ENCODE data around the gene TRIM14. TPM values are rescaled to one million over a fixed set of nuclear protein-coding genes. Genes with fewer than 3 reads are reported as not detected.
"Not testable (repeated sequence)": the region's sequence is repeated elsewhere in the genome, so short reads cannot be mapped to it uniquely, and the experiment has no call there.

Gene TRIM14
- polyA plus RNA-seq, 3 donors from 2014 or later, result 34.8 to 95.0 (median 35.9) TPM

DNA sequence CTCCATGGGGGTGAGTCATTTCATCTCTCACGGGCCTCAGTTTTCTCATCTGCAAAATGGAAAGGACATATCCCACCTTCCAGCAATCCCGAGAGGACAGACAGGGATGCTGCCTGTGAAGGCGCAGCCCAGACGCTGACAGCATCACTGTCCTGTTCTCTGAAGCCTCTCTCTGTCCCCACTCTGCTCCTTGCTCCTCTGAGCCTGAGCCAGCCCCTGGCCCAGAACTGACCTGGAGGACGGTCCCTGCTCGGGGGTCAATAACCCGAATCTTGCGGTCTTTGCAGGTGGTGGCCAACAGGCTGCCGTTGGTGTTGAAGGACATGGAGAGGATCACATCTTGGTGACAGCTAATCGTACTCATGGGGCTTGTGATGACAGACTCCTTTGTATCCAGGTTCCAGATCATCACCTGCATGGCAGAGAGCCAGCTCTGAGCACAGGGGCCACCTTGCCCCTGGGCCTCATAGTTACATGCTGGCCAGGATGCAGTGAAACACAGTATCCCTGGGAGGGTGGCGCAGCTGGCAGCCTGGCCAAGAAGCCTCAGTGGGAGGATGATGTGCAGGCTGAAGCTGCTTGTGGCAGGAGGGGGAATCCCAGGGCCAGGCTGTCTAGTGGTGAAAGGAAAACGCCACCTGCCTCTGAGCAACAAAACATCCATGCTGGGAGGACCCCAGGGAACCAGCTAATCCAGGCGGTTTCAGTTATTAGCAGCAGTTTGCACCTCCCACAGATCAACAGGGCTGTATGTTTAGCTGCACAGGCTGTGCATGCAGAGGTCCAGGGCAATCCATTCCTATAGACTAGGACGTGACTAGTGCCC lies 14.0 kb upstream of the TRIM14 start:
- no peak overlapping the region for H3K27ac Mint-ChIP-seq

DNA sequence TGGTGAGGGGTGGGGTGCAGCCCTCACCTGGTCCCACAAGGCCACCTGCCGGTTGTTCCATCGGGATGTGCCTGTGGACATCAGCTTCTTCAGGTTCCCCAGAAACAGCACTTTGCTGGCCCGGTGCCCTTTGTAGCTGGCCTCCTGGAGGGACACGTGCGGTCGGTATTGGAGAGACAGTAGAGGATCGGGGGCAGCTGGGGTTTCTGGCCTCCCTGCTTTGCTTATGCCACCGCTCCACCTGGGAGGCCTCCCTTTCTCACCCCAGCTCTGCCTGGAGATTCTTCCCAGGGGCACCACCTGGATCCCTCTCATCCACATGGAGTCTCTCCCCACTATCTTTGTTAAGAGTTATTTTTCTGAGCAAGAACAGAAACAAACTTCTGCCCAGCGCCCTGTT lies 13.1 kb upstream of the TRIM14 start:
- no peak overlapping the region for H3K4me3 Mint-ChIP-seq
- H3K36me3 Mint-ChIP-seq, result peaks cover 0 to 6% (median 4%) of the 10 kb centered on the region in 3 donors
- H3K27ac Mint-ChIP-seq, result peak overlapping the region in 1 of 6 donors; percentile 31
- peaks cover 0 to 2% (median 0%) of the 10 kb centered on the region in 3 donors for H3K27me3 Mint-ChIP-seq (ENCODE audit: low read depth in 3 of 3)
- H3K4me1 Mint-ChIP-seq, result no peaks in the 10 kb centered on the region
- DNase-seq, result no peak
- no peaks in the 10 kb centered on the region for H3K9me3 Mint-ChIP-seq

More for the DNA sequence above, 14.0 kb upstream of the TRIM14 start:
- H3K9me3 Mint-ChIP-seq, result no peaks in the 10 kb centered on the region
- H3K36me3 Mint-ChIP-seq, result peaks cover 0 to 6% (median 4%) of the 10 kb centered on the region in 3 donors
- peaks cover 0 to 2% (median 0%) of the 10 kb centered on the region in 3 donors for H3K27me3 Mint-ChIP-seq (ENCODE audit: low read depth in 3 of 3)
- DNase-seq, result no peak
- H3K4me3 Mint-ChIP-seq, result no peak overlapping the region
- H3K4me1 Mint-ChIP-seq, result no peaks in the 10 kb centered on the region

DNA sequence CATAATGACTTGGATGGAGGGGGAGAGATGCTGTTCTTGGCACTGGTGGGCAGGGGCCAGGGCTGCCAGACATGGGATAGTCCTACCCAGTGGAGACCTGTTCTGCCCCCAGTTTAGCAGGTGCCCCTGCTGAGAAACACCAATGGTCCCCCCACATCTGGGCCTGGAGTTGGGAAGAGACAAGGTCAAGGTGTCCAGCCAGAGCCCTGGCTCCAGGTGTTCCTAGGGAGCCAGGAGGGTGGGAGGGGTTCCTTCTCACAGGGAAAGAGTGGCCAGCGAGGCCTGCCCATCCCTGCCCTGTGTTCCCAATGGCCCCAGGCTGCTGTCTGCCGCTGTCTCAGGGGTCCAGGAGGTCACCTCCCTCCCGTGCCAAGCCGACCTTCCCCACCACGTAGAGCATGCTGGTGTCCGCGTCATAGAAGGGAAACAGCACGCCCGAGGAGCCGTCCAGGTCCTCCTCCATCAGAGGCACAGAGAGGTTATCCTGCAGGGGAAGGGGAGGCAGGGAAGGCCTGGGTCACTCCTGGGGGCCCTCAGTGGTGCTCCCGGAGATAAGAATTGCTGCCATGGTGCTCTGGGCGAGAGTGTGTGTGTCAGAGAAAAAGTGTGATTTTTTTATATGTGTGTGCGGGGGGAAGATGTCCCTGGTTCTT lies 11.7 kb upstream of the TRIM14 start:
- no peak overlapping the region for H3K4me3 Mint-ChIP-seq
- H3K27me3 Mint-ChIP-seq (ENCODE audit: low read depth in 3 of 3), result peaks cover 0 to 2% (median 0%) of the 10 kb centered on the region in 3 donors
- peaks cover 0 to 11% (median 8%) of the 10 kb centered on the region in 3 donors for H3K36me3 Mint-ChIP-seq
- H3K4me1 Mint-ChIP-seq, result no peaks in the 10 kb centered on the region
- peak overlapping the region in 2 of 6 donors; percentile 14 to 50 for H3K27ac Mint-ChIP-seq
- DNase-seq, result no peak
- no peaks in the 10 kb centered on the region for H3K9me3 Mint-ChIP-seq

DNA sequence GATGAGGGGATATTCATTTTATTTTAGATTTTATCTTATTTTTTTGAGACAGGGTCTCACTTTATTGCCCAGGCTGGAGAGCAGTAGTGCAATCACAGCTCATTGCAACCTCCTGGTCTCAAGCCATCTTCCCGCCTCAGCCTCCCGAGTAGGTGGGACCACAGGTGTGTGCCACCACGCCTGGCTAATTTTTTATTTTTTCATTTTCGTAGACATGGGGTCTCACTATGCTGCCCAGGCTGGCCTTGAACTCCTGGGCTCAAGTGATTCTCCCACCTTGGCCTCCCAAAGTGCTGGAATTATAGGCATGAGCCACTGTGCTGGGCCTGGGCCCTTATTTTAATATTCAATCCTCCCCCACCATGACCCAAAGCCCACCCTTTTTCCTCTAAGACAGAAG lies 11.0 kb upstream of the TRIM14 start:
- not testable (repeated sequence) for H3K4me1 Mint-ChIP-seq; H3K9me3 Mint-ChIP-seq; H3K27me3 Mint-ChIP-seq (ENCODE audit: low read depth in 3 of 3); DNase-seq; H3K4me3 Mint-ChIP-seq
- Mint-ChIP-seq H3K36me3 (peaks cover 0 to 11% (median 8%) of the 10 kb centered on the region in 3 donors), H3K27ac (peak overlapping the region in 1 of 6 donors; percentile 50)

DNA sequence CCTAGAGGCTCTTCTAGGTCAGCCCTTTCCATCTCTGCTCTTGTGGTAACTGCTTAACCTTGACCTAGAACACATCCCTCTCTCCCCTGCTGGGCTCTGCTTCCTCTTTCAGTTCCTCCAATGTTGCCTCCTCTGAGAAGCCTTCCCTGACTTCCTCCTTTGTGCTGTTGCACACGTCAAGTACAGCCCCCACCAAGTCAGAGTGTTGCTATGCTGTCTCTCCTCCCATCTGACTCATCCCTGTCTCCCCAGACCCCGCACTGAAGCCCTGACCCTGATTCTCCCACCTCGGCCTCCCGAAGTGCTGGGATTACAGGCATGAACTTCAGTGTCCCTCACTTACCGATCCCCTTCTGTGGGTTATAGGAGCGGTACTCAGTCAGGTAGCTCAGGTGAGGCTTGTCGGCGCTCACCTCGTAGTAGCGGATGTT lies 10.4 kb upstream of the TRIM14 start:
- Mint-ChIP-seq H3K27ac (peak overlapping the region in 4 of 6 donors; percentile 3 to 63 (median 36)), H3K9me3 (no peaks in the 10 kb centered on the region), H3K36me3 (peaks cover 0 to 11% (median 8%) of the 10 kb centered on the region in 3 donors), H3K4me1 (no peaks in the 10 kb centered on the region), H3K4me3 (no peak overlapping the region), H3K27me3 (ENCODE audit: low read depth in 3 of 3) (peaks cover 0 to 2% (median 0%) of the 10 kb centered on the region in 3 donors)
- DNase-seq, result no peak

DNA sequence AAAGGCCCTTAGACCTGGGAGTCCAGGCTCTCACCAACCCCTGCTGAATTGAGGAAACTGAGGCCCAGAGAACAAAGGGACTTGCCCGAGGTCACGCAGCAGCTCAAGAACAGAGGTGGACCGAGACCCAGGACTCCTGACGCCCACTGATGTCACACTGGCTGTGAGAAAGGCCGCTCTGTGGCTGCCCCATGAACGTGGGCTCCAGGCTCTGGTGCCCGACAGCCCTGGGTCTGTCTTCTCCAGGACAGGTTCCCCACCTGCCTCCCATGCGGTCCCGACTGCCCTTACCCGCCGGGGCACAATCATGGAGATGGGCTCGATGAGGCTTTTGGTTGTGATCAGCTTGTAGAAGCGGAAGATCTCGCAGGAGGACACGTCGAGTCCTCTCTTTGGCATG lies 9.3 kb upstream of the TRIM14 start:
- H3K4me3 Mint-ChIP-seq, result no peak overlapping the region
- peaks cover 0 to 4% (median 0%) of the 10 kb centered on the region in 3 donors for H3K27me3 Mint-ChIP-seq (ENCODE audit: low read depth in 3 of 3)
- no peak overlapping the region for H3K27ac Mint-ChIP-seq
- H3K4me1 Mint-ChIP-seq, result no peaks in the 10 kb centered on the region
- no peaks in the 10 kb centered on the region for H3K9me3 Mint-ChIP-seq
- no peak for DNase-seq
- peaks cover 0 to 13% (median 8%) of the 10 kb centered on the region in 3 donors for H3K36me3 Mint-ChIP-seq

DNA sequence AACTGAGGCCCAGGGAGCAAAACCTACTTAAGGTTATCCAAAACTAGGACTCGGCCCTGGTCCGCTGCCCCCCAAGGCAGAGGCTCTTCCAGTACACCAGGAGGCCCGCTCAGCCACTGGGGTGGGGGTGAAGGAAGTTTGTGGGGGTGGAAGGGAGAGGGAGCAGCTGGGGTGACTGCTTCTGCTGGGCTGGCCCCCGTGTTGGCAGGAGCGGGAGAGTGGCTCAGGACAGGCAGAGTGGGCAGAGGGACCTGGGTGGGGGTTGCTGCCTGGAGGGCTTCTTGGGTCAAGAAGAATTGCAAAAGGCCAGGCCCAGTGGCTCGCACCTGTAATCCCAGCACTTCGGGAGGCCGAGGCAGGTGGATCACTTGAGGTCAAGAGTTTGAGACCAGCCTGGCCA lies 8.2 kb upstream of the TRIM14 start:
- no peaks in the 10 kb centered on the region for H3K4me1 Mint-ChIP-seq
- H3K36me3 Mint-ChIP-seq, result peaks cover 0 to 13% (median 8%) of the 10 kb centered on the region in 3 donors
- no peak overlapping the region for H3K4me3 Mint-ChIP-seq
- H3K27ac Mint-ChIP-seq, result no peak overlapping the region
- peaks cover 0 to 2% (median 0%) of the 10 kb centered on the region in 3 donors for H3K27me3 Mint-ChIP-seq (ENCODE audit: low read depth in 3 of 3)
- H3K9me3 Mint-ChIP-seq, result no peaks in the 10 kb centered on the region
- no peak for DNase-seq

DNA sequence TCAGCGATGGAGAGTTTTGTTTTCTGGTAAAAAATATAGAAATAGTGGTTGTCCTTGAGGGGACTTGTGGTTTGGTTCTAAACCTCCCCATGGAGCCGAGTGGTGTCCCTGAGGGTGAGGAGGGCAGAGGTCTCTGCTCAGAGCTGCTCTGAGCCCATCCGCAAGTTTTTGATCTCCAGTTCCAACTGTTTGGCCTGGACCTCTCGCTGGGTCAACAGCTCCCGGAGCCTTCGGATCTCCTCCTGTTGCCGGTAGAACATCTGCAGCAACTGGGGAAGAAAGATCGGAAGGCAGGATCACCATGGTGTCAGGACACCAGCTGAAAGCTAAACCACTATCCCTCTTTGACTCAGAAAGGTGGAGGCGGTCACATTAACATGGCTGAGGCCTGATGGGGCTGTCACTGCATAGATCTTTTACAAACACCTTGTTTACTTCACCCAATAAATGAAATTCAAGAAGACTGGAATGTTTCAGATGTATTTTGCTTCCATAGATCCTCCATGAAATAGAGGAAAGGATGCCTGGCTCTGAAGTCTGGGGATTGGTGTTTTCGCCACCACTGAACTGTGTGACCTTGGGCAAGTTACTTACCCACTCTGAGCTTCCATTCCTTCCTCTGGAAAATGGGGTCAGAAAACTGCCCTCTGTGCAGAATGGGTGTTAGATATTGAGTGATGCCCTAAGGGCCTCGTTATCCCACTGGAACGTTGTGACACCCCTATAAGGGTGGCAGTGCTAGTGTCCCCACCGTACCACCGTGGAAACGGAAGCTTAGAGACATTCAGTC lies 5.8 kb upstream of the TRIM14 start:
- Mint-ChIP-seq H3K27me3 (ENCODE audit: low read depth in 3 of 3) (peaks cover 2 to 4% (median 2%) of the 10 kb centered on the region in 3 donors), H3K4me1 (peaks cover 18 to 21% of the 10 kb centered on the region in 2 donors), H3K9me3 (no peaks in the 10 kb centered on the region), H3K36me3 (peaks cover 0 to 13% (median 8%) of the 10 kb centered on the region in 3 donors), H3K27ac (peak overlapping the region in 1 of 6 donors; percentile 34), H3K4me3 (no peak overlapping the region)
- no peak for DNase-seq

DNA sequence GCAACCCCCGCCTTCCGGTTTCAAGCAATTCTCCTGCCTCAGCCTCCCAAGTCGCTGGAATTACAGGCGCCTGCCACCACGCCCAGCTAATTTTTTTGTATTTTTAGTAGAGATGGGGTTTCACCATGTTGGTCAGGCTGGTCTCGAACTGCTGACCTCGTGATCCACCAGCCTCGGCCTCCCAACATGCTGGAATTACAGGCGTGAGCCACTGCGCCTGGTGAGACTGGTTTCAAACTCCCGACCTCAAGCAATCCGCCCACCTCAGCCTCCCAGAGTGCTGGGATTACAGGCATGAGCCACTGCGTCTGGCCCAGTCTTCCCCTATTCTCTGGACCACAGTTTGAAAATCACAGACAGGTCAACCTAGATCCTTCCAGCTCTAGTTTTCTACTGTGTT lies 5.1 kb upstream of the TRIM14 start:
- not testable (repeated sequence) for H3K27ac Mint-ChIP-seq; H3K36me3 Mint-ChIP-seq; H3K9me3 Mint-ChIP-seq; DNase-seq; H3K4me3 Mint-ChIP-seq; H3K27me3 Mint-ChIP-seq (ENCODE audit: low read depth in 3 of 3)
- peaks cover 23 to 28% of the 10 kb centered on the region in 2 donors for H3K4me1 Mint-ChIP-seq

DNA sequence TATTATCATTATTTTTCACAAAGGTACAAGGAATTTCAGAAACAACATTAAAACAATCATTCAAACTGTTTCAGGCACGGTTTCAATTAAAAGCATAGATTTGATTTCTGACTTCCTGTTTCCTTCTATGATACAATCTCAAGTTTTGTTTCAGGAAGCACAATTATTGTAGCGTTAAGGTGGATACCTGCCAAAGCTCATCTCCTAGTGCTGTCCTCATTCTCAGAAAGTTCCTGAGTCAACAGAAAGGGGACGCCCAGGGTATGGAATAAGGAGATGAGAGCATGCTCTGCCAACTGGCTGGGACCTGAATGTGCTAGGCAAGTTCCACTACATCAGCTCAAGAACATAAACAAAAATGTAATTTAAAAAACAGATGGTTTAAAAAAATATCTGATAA lies 2.0 kb upstream of the TRIM14 start:
- Mint-ChIP-seq H3K4me1 (peaks cover 40 to 47% of the 10 kb centered on the region in 2 donors), H3K27ac (peak overlapping the region in 5 of 6 donors; percentile 7 to 98 (median 82)), H3K36me3 (peaks cover 0 to 10% (median 4%) of the 10 kb centered on the region in 3 donors), H3K27me3 (ENCODE audit: low read depth in 3 of 3) (peaks cover 2 to 7% (median 5%) of the 10 kb centered on the region in 3 donors), H3K4me3 (peak overlapping the region; percentile 65 to 92 (median 88)), H3K9me3 (no peaks in the 10 kb centered on the region)
- no peak for DNase-seq

DNA sequence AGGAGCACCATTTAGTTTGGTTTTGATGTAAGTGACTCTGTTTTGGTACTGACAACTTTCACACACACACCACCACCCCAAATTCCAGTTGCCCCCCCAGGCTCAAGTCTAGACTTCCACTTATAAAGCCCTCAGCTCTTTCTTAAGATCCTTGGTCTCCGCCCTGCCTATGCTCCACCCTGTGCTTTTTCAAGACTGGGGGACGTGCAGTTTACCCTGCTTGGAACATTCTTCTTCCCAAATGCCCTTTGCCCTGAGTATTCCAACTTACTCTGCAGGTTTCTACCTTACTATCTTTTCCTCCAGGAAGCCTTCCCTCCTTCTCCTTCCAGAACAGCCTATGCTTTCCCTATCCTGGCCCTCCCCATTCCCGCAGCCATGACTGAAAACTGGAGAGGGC lies 1.5 kb upstream of the TRIM14 start:
- H3K4me1 Mint-ChIP-seq, result peaks cover 40 to 47% of the 10 kb centered on the region in 2 donors
- H3K36me3 Mint-ChIP-seq, result peaks cover 0 to 10% (median 4%) of the 10 kb centered on the region in 3 donors

DNA sequence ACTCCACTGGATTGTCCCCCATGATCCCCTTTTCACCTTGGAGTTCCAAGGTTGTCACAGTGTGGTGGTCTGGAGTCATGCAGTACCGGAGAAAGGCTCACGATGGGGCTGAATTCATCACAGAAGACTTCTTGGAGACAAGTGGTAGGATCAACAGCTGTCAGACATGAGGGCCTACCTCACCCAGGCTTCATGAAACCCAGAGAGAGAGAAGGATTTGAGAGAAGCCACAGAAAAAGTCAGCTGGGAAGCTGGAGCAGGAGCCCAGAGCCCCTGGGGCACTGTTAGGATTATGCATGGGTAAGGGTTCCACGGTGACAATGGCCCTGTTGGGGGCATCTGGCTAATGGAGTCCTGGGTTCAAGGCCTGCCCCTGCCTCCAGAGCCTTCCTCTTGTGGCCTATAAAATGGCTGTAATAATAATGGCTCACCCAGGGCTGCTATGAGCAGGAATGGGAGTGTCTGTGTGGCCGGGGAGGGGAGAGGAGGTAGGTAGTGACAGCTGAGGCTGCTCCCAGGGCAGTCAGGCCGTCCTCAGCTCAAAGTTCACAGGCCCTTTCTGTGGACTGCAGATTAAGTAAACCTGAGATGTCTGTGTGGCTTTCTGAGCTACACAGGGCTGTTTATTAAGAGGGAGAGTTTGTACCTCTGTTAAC lies 910 bp downstream of the TRIM14 start:
- Mint-ChIP-seq H3K27ac (peak overlapping the region; percentile 95 to 99 (median 97)), H3K9me3 (no peaks in the 10 kb centered on the region), H3K4me3 (peak overlapping the region; percentile 88 to 96 (median 92)), H3K27me3 (ENCODE audit: low read depth in 3 of 3) (peaks cover 0 to 7% (median 5%) of the 10 kb centered on the region in 3 donors), H3K36me3 (peaks cover 0 to 8% (median 4%) of the 10 kb centered on the region in 3 donors), H3K4me1 (peaks cover 41 to 47% of the 10 kb centered on the region in 2 donors)
- peak; percentile 38 to 57 (median 47) for DNase-seq

More for the DNA sequence above, 1.5 kb upstream of the TRIM14 start:
- Mint-ChIP-seq H3K27me3 (ENCODE audit: low read depth in 3 of 3) (peaks cover 2 to 7% (median 5%) of the 10 kb centered on the region in 3 donors), H3K4me3 (peak overlapping the region; percentile 65 to 92 (median 88)), H3K27ac (peak overlapping the region; percentile 61 to 98 (median 78)), H3K9me3 (no peaks in the 10 kb centered on the region)
- DNase-seq, result no peak

DNA sequence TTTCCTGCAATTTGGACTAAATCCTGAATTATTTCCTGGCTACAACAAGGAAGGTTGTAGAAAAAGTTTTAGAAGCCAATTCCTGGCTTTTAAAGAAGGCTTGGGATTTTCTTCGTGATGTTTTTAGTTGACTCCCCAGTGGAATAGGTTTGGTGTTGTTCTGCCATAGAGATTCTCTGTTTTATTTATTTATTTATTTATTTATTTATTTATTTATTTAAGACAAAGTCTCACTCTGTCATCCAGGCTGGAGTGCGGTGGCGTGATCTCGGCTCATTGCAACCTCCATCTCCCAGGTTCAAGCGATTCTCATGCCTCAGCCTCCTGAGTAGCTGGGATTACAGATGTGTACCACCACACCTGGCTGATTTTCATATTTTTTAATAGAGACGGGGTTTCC lies 1.9 kb downstream of the TRIM14 start:
- not testable (repeated sequence) for H3K9me3 Mint-ChIP-seq; H3K27me3 Mint-ChIP-seq (ENCODE audit: low read depth in 3 of 3); H3K36me3 Mint-ChIP-seq; DNase-seq
- H3K4me3 Mint-ChIP-seq, result peak overlapping the region in 3 of 5 donors; percentile 10 to 35 (median 30)
- H3K27ac Mint-ChIP-seq, result peak overlapping the region; percentile 81 to 99 (median 96)
- H3K4me1 Mint-ChIP-seq, result peaks cover 42 to 51% of the 10 kb centered on the region in 2 donors

Measured in immature natural killer cell (primary cell).